Measurements from ENCODE around the gene ARHGAP10. TPM values are rescaled to one million over a fixed set of nuclear protein-coding genes. Genes with fewer than 3 reads are reported as not detected.

Gene ARHGAP10
- total RNA-seq, 1 donor from 2014 or later: 28.0 TPM

DNA sequence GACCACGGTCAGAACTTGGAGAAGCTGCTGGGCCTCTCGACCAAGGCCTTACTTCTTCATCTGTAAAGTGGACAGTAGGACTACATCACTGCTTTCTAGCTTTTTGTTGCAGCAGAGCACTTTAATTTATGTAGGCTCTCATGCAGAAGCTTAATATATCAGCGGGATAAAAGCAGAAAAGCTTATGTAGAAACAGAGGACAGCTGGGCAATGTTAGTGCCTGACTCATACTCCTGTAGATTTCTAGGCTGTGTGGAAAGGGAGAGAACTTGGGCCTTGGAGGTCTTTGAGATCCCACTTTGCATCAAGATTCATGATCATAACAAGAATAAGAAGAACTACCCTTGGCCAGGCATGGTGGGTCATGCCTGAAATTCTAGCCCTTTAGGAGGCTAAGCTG is 91.2 kb downstream of the ARHGAP10 start:
- Histone ChIP-seq H3K9ac (ENCODE audit: low read length) (no peak overlapping the region), H4K20me1 (ENCODE audit: insufficient read depth, low read length) (peaks cover 4% of the 10 kb centered on the region), H3K4me3 (ENCODE audit: insufficient read depth, low read depth, low read length) (no peak overlapping the region), H3K27ac (ENCODE audit: low read depth, low read length) (no peak overlapping the region), H3K9me3 (ENCODE audit: insufficient read depth, low read depth, low read length) (no peaks in the 10 kb centered on the region), H3K4me1 (ENCODE audit: insufficient read depth, low read length) (peaks cover 16% of the 10 kb centered on the region), H3K4me2 (ENCODE audit: low read length) (no peak overlapping the region), H2AFZ (ENCODE audit: low read depth, low read length) (no peak overlapping the region), H3K36me3 (ENCODE audit: insufficient read depth, low read length) (no peaks in the 10 kb centered on the region), H3K27me3 (ENCODE audit: insufficient read depth, low read length) (no peaks in the 10 kb centered on the region), H3K79me2 (ENCODE audit: insufficient read depth, low read length) (peaks cover 8% of the 10 kb centered on the region)
- TF ChIP-seq, protein P1, sequence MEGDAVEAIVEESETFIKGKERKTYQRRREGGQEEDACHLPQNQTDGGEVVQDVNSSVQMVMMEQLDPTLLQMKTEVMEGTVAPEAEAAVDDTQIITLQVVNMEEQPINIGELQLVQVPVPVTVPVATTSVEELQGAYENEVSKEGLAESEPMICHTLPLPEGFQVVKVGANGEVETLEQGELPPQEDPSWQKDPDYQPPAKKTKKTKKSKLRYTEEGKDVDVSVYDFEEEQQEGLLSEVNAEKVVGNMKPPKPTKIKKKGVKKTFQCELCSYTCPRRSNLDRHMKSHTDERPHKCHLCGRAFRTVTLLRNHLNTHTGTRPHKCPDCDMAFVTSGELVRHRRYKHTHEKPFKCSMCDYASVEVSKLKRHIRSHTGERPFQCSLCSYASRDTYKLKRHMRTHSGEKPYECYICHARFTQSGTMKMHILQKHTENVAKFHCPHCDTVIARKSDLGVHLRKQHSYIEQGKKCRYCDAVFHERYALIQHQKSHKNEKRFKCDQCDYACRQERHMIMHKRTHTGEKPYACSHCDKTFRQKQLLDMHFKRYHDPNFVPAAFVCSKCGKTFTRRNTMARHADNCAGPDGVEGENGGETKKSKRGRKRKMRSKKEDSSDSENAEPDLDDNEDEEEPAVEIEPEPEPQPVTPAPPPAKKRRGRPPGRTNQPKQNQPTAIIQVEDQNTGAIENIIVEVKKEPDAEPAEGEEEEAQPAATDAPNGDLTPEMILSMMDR (IDR thresholded peaks at IDR 0.05; ENCODE audit: insufficient read depth, low read depth, low read length): no peak
- TF ChIP-seq EZH2 (IDR thresholded peaks at IDR 0.05; ENCODE audit: insufficient read depth, low read length): no peak
- H3K27ac Mint-ChIP-seq (ENCODE audit: unreplicated experiment): peak overlapping the region; percentile 41
- DNase-seq (ENCODE audit: low read depth): no peak
- H3K4me1 Mint-ChIP-seq (ENCODE audit: low read depth, unreplicated experiment): peaks cover 26% of the 10 kb centered on the region
- H3K9me3 Mint-ChIP-seq (ENCODE audit: unreplicated experiment): no peaks in the 10 kb centered on the region
- no peak for FAIRE-seq
- H3K27me3 Mint-ChIP-seq (ENCODE audit: low read depth, unreplicated experiment): no peaks in the 10 kb centered on the region
- H3K4me3 Mint-ChIP-seq (ENCODE audit: unreplicated experiment): no peak overlapping the region
- peaks cover 17% of the 10 kb centered on the region for H3K36me3 Mint-ChIP-seq (ENCODE audit: low read depth, unreplicated experiment)

- H3K27ac Mint-ChIP-seq (ENCODE audit: unreplicated experiment): no peak overlapping the region
These were observed 92.4 kb downstream of the ARHGAP10 start for GRCh38 chr4:147824316-147824715.

GRCh38 chr4:147824884-147825283 is 93.0 kb downstream of the ARHGAP10 start:
- no peak overlapping the region for H3K27ac ChIP-seq (ENCODE audit: low read depth, low read length)
- H3K36me3 Mint-ChIP-seq (ENCODE audit: low read depth, unreplicated experiment): peaks cover 19% of the 10 kb centered on the region
- no peaks in the 10 kb centered on the region for H3K9me3 ChIP-seq (ENCODE audit: insufficient read depth, low read depth, low read length)
- peaks cover 23% of the 10 kb centered on the region for H3K4me1 ChIP-seq (ENCODE audit: insufficient read depth, low read length)
- FAIRE-seq (no peak), DNase-seq (ENCODE audit: low read depth) (no peak)
- H2AFZ ChIP-seq (ENCODE audit: low read depth, low read length): no peak overlapping the region
- H3K9ac ChIP-seq (ENCODE audit: low read length): no peak overlapping the region
- no peaks in the 10 kb centered on the region for H3K27me3 ChIP-seq (ENCODE audit: insufficient read depth, low read length)
- no peaks in the 10 kb centered on the region for H3K36me3 ChIP-seq (ENCODE audit: insufficient read depth, low read length)
- no peaks in the 10 kb centered on the region for H3K9me3 Mint-ChIP-seq (ENCODE audit: unreplicated experiment)
- no peak overlapping the region for H3K27ac Mint-ChIP-seq (ENCODE audit: unreplicated experiment)
- peaks cover 1% of the 10 kb centered on the region for H4K20me1 ChIP-seq (ENCODE audit: insufficient read depth, low read length)
- peaks cover 2% of the 10 kb centered on the region for H3K79me2 ChIP-seq (ENCODE audit: insufficient read depth, low read length)
- TF ChIP-seq, protein P1 (IDR thresholded peaks at IDR 0.05; ENCODE audit: insufficient read depth, low read depth, low read length): no peak
- TF ChIP-seq EZH2 (IDR thresholded peaks at IDR 0.05; ENCODE audit: insufficient read depth, low read length): no peak
- no peak overlapping the region for H3K4me3 ChIP-seq (ENCODE audit: insufficient read depth, low read depth, low read length)
- no peak overlapping the region for H3K4me2 ChIP-seq (ENCODE audit: low read length)
- peaks cover 37% of the 10 kb centered on the region for H3K4me1 Mint-ChIP-seq (ENCODE audit: low read depth, unreplicated experiment)
- no peak overlapping the region for H3K4me3 Mint-ChIP-seq (ENCODE audit: unreplicated experiment)
- H3K27me3 Mint-ChIP-seq (ENCODE audit: low read depth, unreplicated experiment): no peaks in the 10 kb centered on the region

More at GRCh38 chr4:147824316-147824715, 92.4 kb downstream of the ARHGAP10 start:
- no peak for FAIRE-seq
- Histone ChIP-seq H3K9ac (ENCODE audit: low read length) (no peak overlapping the region), H3K36me3 (ENCODE audit: insufficient read depth, low read length) (no peaks in the 10 kb centered on the region), H2AFZ (ENCODE audit: low read depth, low read length) (no peak overlapping the region), H3K4me2 (ENCODE audit: low read length) (no peak overlapping the region), H3K79me2 (ENCODE audit: insufficient read depth, low read length) (peaks cover 4% of the 10 kb centered on the region), H4K20me1 (ENCODE audit: insufficient read depth, low read length) (peaks cover 4% of the 10 kb centered on the region), H3K27ac (ENCODE audit: low read depth, low read length) (no peak overlapping the region), H3K4me3 (ENCODE audit: insufficient read depth, low read depth, low read length) (no peak overlapping the region), H3K4me1 (ENCODE audit: insufficient read depth, low read length) (peaks cover 17% of the 10 kb centered on the region), H3K9me3 (ENCODE audit: insufficient read depth, low read depth, low read length) (no peaks in the 10 kb centered on the region), H3K27me3 (ENCODE audit: insufficient read depth, low read length) (no peaks in the 10 kb centered on the region)
- TF ChIP-seq EZH2 (IDR thresholded peaks at IDR 0.05; ENCODE audit: insufficient read depth, low read length): no peak
- TF ChIP-seq, protein P1 (IDR thresholded peaks at IDR 0.05; ENCODE audit: insufficient read depth, low read depth, low read length): no peak
- peaks cover 19% of the 10 kb centered on the region for H3K36me3 Mint-ChIP-seq (ENCODE audit: low read depth, unreplicated experiment)
- DNase-seq (ENCODE audit: low read depth): no peak
- H3K4me3 Mint-ChIP-seq (ENCODE audit: unreplicated experiment): no peak overlapping the region
- no peaks in the 10 kb centered on the region for H3K9me3 Mint-ChIP-seq (ENCODE audit: unreplicated experiment)
- peaks cover 31% of the 10 kb centered on the region for H3K4me1 Mint-ChIP-seq (ENCODE audit: low read depth, unreplicated experiment)
- H3K27me3 Mint-ChIP-seq (ENCODE audit: low read depth, unreplicated experiment): no peaks in the 10 kb centered on the region

Measured in astrocyte (in vitro differentiated cells and primary cell).